ENCODE data around the gene CD81.

CD81 gene

GRCh38 chr11:2423157-2424025, 46.3 kb downstream of the CD81 start:
- DNase-seq: peak in 1 of 3 experiments; percentile 11

DNA sequence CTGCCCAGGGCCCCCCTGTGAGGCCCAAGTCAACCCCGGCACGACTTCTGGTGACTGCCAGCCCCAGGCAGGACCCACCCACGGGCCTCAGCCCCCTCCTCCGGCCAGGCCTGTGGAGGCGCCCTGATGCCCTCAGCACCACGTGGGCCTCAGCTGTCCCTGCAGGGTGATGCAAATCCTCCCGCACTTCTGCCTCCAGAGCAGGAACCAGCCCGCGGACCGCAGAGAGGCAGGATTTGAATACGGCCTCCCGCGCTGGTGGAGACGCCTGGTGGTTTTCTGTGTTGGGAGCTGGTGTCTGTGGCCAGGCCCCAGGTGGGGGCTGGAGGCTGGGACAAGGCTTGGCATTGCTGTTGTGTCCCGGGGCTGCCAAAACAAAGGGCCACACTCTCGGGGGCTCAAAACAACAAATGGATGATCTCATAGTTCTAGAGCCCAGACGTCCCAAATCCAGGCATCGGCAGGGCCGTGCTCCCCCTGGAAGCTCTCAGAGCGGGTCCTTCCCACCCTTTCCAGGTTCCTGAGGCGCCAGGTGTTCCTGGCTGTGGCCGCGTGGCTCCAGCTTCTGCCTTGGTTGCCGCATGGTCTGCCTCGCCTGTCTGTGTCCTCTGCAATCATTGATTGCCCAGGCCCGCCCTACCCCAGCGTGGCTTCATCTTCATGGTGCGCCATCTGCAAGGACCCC, 47.8 kb downstream of the CD81 start:
- DNase-seq: no peak

- no peak for DNase-seq
Measured at GRCh38 chr11:2425506-2425905, 48.4 kb downstream of the CD81 start.

DNA sequence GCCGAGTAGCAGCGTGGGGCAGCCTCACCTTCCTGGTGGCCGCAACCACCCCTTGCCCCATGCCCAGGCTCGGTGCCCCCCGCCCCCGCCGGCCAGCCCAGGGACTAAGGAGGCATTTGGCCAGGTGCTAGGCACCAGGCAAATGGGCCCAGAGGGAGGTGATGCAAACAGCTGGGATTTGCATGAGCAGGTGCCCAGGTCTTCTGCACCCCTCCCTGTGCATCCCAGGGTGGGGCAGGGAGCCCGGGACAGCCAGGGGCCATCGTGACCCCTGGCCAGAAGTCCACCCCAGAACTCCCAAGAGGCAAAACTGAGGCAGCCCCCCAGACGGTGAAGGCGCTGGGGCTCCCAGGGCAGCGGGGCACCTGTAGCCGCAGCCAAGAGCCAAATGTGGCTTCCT, 49.1 kb downstream of the CD81 start:
- DNase-seq: no peak

- no peak for DNase-seq
Measured at GRCh38 chr11:2426826-2427521, 49.9 kb downstream of the CD81 start.

DNA sequence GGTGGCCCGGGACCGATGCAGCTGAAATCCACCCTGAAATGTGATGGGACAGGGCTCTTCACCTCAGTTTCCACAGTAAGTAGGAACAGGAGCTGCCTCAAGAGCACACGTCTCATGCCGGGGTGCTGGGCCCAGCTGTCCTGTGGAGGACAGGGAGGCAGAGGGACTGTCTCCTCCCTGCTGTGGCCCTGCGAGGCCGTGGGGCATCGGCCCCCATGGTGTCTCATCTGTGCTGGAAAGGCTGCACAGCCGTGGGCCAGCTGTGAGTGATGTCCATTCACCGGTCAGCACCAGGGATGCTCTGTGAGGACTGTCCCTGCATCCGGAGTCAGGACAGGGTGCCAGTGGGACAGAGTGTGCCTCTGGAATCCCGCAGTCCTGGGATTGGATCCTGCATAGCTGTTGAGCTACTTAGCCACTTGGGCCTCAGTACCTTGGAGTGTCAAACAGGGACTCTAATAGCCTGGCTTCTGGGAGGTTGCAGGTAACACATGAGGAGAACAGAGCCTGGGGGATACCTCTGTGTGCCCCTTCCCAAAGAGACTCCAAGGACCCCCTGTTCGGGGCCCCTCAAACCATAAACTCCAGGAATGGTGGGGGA, 50.7 kb downstream of the CD81 start:
- no peak for DNase-seq

DNA sequence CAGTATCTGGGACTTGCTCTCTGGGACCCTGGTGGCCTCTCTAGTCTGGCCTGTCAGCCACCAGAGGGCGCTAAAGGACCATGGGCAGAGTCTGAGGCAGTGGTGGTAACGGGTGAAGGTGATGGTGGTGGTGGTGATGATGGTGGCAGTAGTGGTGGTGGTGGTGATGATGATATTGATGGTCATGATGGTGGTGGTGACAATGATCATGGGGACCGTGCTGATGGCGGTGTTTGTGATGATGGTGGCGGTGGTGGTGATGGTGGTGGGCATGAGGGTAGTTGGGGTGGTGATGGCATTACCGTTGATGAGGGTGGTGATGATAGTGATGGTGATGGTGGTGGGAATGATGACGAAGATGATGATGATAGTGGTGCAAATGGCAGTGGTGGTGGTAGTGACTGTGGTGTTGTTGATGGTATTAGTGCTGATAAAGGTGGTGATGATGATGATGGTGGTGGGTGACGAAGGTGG, 51.2 kb downstream of the CD81 start:
- DNase-seq: peak in 2 of 3 experiments; percentile 42 to 68

- DNase-seq: no peak
Measured at GRCh38 chr11:2431395-2431794, 54.3 kb downstream of the CD81 start.

DNA sequence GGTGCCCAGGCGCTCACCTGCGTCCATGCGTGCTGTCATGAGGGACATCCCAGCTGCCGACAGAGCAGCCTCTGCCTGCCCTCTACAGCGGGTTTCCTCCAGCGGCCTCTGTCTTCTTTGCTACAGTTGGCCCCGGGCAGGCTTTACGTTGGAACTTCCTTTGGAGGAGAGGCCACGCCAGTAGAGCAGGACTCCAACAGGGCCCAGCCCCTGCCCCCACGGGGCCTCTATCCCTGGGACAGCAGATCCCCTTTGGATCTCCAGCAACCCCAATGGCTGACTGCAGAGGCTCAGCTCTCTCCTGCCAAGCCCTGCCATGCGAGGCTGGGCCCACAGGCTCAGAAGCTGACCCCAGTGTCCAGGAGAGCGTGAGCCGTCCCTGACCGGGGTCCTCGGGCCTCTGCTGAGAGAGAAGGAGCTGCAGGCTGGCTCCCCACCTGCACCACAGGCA, 55.1 kb downstream of the CD81 start:
- DNase-seq: no peak

DNA sequence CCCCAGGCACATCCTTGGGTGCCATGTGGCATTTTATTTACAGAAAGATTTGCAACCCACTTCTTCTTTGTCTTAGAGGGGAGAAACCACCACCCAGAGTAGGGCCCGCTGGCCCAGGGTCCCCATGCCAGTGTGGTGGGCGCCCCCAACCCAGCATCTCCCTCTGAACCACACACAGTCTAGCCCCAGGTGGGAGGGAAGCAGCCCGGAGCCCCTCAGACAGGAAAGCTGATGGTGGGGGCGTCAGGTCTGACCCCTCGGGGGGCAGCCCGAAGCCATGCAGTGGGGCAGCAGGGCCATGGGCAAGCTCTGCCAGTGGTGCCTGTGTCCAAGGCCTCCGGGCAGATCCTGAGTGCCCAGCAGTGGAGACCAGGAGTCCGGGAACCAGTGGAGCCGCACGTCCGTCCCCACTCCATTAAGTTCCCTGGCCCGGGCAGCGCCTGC, 55.5 kb downstream of the CD81 start:
- DNase-seq: no peak

DNA sequence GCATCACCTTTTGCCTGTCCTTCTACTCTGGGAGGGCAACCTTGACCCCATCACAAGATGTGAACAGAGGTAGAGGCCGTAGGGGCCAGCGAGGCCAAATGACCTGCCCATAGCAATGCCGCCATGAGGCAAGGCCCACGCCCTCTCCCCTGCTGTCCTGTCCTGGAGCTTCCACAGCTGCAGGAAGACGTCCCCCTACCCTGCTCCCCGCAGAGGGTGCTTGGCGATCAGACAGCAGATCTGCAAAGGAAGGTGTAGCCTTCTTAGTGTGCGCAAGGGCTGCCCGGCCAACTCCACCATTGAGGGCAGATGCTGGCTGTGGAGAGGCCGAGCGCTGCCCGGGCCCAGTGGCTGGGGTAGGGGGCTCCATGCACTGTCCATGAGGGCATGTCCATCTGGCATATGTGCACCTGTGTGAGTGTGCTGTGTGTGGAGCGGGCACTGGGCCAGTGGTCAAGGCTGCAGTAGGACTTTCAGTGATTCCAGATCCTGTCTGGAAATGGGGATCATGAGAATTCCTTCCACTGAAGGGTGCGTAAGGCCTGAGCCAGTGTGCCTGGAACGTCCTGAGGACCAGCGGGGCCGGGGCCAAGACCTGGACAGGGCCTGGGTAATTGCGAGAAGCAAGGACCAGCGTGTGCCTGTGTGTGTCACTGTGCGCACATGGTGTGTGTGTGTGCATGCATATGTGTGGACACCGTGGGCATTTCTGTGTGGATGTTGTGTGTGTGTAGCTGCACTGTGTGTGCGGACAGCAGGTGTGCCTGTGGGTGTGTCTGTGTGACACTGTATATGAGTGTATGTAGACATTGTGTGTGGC, 56.2 kb downstream of the CD81 start:
- no peak for DNase-seq

DNA sequence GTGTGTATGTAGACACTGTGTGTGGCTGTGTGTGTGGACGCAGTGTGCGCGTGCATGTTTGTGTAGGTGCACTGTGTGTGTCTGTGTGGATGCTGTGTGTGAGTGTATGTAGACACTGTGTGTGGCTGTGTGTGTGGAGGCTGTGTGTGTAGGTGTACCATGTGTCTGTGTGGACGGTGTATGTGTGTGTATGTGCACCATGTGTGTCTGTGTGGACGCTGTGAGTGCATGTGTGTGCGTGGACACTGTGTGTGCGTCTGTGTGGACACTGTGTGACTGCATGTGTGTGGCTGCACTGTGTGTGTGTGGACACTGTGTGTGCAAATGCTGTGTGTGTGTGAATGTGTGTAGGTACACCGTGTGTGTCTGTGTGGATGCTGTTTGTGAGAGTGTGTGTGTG, 56.9 kb downstream of the CD81 start:
- no peak for DNase-seq

GRCh38 chr11:2434506-2435255, 57.6 kb downstream of the CD81 start:
- no peak for DNase-seq

GRCh38 chr11:2435288-2436012, 58.3 kb downstream of the CD81 start:
- DNase-seq: no peak

GRCh38 chr11:2436013-2436520, 59.0 kb downstream of the CD81 start:
- DNase-seq: no peak

- no peak for DNase-seq
Measured at GRCh38 chr11:2436521-2437031, 59.5 kb downstream of the CD81 start.

GRCh38 chr11:2437516-2437915, 60.4 kb downstream of the CD81 start:
- no peak for DNase-seq

DNA sequence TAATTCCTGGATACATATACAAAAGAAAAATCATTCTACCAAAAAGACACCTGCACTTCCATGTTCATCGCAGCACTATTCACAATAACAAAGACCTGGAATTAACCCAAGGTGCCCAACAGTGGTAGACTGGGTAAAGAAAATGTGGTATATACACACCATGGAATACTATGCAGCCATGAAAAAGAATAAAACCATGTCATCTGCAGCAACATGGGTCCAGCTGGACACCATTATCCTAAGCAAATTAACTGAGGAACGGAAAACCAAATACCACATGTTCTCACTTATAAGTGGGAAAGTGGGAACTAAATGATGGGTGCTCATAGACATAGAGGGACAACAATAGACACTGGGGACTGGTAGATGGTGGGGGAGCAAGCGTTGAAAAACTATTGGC, 62.7 kb downstream of the CD81 start:
- no peak for DNase-seq

- no peak for DNase-seq
Measured at GRCh38 chr11:2440646-2441045, 63.5 kb downstream of the CD81 start.

GRCh38 chr11:2441171-2441570, 64.1 kb downstream of the CD81 start:
- no peak for DNase-seq

Measured in NCI-H1417 (cell line).